B cell (primary cell): ENCODE results near the gene RERE.
"Not testable (repeated sequence)": the region's sequence is repeated elsewhere in the genome, so short reads cannot be mapped to it uniquely, and the experiment has no call there.

Experiments
- EZH2 ChIP-seq: IDR thresholded peaks from 2 replicates; pipeline ENCODE4 v1.6.1; 2012; ENCODE audit warnings: borderline replicate concordance, low read depth, mild to moderate bottlenecking, moderate library complexity, low read length; ENCODE audit not compliant: insufficient read depth, poor library complexity, severe bottlenecking
- TF ChIP-seq, protein P1 (sequence below): fragments of 200-600 bp; IDR thresholded peaks from one replicate; pipeline ENCODE4 v1.8.0; 2022; ENCODE audit warnings: antibody characterized with exemption, mild to moderate bottlenecking

- TF ChIP-seq, protein P1, sequence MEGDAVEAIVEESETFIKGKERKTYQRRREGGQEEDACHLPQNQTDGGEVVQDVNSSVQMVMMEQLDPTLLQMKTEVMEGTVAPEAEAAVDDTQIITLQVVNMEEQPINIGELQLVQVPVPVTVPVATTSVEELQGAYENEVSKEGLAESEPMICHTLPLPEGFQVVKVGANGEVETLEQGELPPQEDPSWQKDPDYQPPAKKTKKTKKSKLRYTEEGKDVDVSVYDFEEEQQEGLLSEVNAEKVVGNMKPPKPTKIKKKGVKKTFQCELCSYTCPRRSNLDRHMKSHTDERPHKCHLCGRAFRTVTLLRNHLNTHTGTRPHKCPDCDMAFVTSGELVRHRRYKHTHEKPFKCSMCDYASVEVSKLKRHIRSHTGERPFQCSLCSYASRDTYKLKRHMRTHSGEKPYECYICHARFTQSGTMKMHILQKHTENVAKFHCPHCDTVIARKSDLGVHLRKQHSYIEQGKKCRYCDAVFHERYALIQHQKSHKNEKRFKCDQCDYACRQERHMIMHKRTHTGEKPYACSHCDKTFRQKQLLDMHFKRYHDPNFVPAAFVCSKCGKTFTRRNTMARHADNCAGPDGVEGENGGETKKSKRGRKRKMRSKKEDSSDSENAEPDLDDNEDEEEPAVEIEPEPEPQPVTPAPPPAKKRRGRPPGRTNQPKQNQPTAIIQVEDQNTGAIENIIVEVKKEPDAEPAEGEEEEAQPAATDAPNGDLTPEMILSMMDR: not testable (repeated sequence)
- not testable (repeated sequence) for TF ChIP-seq EZH2
Observed at GRCh38 chr1:8621785-8622348, 195.6 kb downstream of the RERE start.
